GM23338 (cell line): ENCODE data around the gene USP48.

Source experiments
- EZH2 ChIP-seq: fragments of 200-600 bp; sonication (generic); IDR thresholded peaks from one replicate; pipeline ENCODE4 v1.8.0; 2017; ENCODE audit warnings: antibody characterized with exemption, mild to moderate bottlenecking, low read depth; ENCODE audit not compliant: unreplicated experiment
- POLR2AphosphoS5 ChIP-seq: IDR thresholded peaks from 2 replicates; pipeline ENCODE4 v1.6.1; 2016; ENCODE audit warnings: antibody characterized with exemption, low read depth
- ZNF114 ChIP-seq: fragments of 250-450 bp; sonication (Bioruptor Pico); IDR thresholded peaks from 2 replicates; pipeline ENCODE4 v1.5.0; 2020; ENCODE audit warnings: mild to moderate bottlenecking, moderate library complexity
- TF ChIP-seq, protein P1 (sequence below), 2 experiments: fragments of 200-600 bp in 1 of 2; sonication (generic) in 1 of 2; conservative IDR thresholded peaks; 2 replicates each; pipeline versions ENCODE4 v1.5.1 to v1.6.1; 2016 to 2017; ENCODE audit warnings: antibody characterized with exemption in 2 of 2, low read depth in 2 of 2, mild to moderate bottlenecking in 2 of 2, moderate library complexity in 1 of 2

DNA sequence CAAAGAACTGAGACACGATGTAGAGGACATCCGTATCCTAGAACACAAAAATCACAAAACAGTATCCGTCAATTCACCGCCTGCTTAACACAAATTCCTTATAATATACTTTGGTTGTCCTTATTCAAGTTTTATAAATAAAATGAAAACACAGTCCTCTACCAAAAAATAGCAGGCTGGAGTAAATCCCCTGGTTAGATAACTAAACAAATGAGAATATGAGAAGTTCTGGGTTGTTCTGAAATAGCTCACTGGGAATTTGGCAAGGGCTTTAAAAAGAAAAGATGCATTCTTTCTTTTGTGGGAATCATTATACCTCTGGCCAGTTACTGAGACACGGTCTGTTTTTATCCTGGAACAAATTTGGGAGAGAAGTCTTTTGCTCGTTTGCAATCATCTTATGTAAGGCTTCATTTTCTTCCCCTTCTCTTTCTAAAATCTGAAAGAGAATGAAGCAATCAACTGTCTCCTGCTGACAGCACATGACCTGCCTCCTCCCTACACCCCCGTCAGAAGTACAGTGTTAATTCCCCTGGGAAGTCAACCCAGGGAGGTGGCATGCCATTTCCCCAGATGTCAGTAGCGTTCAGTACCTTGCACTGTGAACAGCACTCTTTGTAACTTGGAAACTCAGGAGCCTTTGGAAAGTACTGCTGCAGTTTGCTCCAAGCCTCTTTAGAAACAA lies 76.7 kb downstream of the USP48 start:
- no peak for TF ChIP-seq POLR2AphosphoS5
- no peak for TF ChIP-seq ZNF114 (CRISPR knock-in tag)
- no peak for TF ChIP-seq EZH2
- TF ChIP-seq, protein P1, sequence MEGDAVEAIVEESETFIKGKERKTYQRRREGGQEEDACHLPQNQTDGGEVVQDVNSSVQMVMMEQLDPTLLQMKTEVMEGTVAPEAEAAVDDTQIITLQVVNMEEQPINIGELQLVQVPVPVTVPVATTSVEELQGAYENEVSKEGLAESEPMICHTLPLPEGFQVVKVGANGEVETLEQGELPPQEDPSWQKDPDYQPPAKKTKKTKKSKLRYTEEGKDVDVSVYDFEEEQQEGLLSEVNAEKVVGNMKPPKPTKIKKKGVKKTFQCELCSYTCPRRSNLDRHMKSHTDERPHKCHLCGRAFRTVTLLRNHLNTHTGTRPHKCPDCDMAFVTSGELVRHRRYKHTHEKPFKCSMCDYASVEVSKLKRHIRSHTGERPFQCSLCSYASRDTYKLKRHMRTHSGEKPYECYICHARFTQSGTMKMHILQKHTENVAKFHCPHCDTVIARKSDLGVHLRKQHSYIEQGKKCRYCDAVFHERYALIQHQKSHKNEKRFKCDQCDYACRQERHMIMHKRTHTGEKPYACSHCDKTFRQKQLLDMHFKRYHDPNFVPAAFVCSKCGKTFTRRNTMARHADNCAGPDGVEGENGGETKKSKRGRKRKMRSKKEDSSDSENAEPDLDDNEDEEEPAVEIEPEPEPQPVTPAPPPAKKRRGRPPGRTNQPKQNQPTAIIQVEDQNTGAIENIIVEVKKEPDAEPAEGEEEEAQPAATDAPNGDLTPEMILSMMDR (conservative IDR thresholded peaks at IDR 0.05; ENCODE audit: low read depth in 2 of 2): no peak
